IMR-90 (cell line): ENCODE measurements around the gene RABGGTA. TPM values are rescaled to one million over a fixed set of nuclear protein-coding genes. Genes with fewer than 3 reads are reported as not detected.
A peak's percentile ranks its signal among the peaks of the same experiment; 100 is the strongest.

Source experiments
- ATAC-seq: fragments of 200-7000 bp; cut with Tn5 transposase; 2 replicates; pipeline ENCODE4 v1.9.1; 2020; ENCODE audit warnings: low read depth, mild to moderate bottlenecking, moderate library complexity
- BruUV-seq: library from RNA; stranded (reverse); fragments of 400-500 nt; replicated peaks from 2 replicates; lab custom pipeline; 2021; lab: Mats Ljungman, UMichigan
- CTCF ChIA-PET: fragments of 300-600 bp; formaldehyde crosslinking; extraction: SDS; loops from one replicate; lab custom pipeline; 2021; ENCODE audit warnings: antibody characterized with exemption; lab: Yijun Ruan, JAX
- POLR2A ChIA-PET: fragments of 300-600 bp; sonication (Branson Sonifier 250); formaldehyde crosslinking; loops from one replicate; lab custom pipeline; 2022; ENCODE audit warnings: antibody characterized with exemption; ENCODE audit not compliant: unreplicated experiment; lab: Charles Lee
- DNase-seq: peaks from one replicate; pipeline ENCODE4 v3.0.0; 2013
- H2AFZ ChIP-seq: replicated peaks from 2 replicates; pipeline ENCODE3; 2013; ENCODE audit warnings: low read length, mild to moderate bottlenecking; ENCODE audit not compliant: poor library complexity
- H2AK5ac ChIP-seq: 2 replicates; pipeline ENCODE4 v1.6.1; 2013; ENCODE audit warnings: low read depth, low read length, inconsistent platforms
- H2AK9ac ChIP-seq: replicated peaks from 2 replicates; pipeline ENCODE3; 2013; ENCODE audit warnings: mild to moderate bottlenecking, low read depth, low read length, moderate library complexity; ENCODE audit not compliant: poor library complexity
- H2BK120ac ChIP-seq: 2 replicates; pipeline ENCODE4 v1.6.1; 2013; ENCODE audit warnings: low read depth, low read length, inconsistent platforms
- H2BK15ac ChIP-seq: 3 replicates; pipeline ENCODE4 v1.6.1; 2013; ENCODE audit warnings: low read depth, low read length, inconsistent platforms
- H2BK20ac ChIP-seq: 2 replicates; pipeline ENCODE4 v1.6.1; 2013; ENCODE audit warnings: low read depth, mild to moderate bottlenecking, inconsistent platforms, low read length, moderate library complexity
- H2BK5ac ChIP-seq: 2 replicates; pipeline ENCODE4 v1.6.1; 2013; ENCODE audit warnings: mild to moderate bottlenecking, low read depth, low read length, inconsistent platforms; ENCODE audit not compliant: poor library complexity, severe bottlenecking
- H3K14ac ChIP-seq: replicated peaks from 2 replicates; pipeline ENCODE4 v1.6.1; 2013; ENCODE audit warnings: low read depth, low read length, inconsistent platforms
- H3K18ac ChIP-seq: 2 replicates; pipeline ENCODE4 v1.6.1; 2013; ENCODE audit warnings: low read depth, low read length, control low read depth
- H3K23ac ChIP-seq: 2 replicates; pipeline ENCODE4 v1.6.1; 2013; ENCODE audit warnings: low read depth, low read length, inconsistent platforms
- H3K27ac ChIP-seq: 2 replicates; pipeline ENCODE4 v1.5.1; 2013; ENCODE audit warnings: mild to moderate bottlenecking, control low read depth, low read length; ENCODE audit not compliant: insufficient read depth
- H3K27me3 ChIP-seq: 2 replicates; pipeline ENCODE4 v1.6.1; 2013; ENCODE audit warnings: low read length; ENCODE audit not compliant: control insufficient read depth, insufficient read depth
- H3K36me3 ChIP-seq: 2 replicates; pipeline ENCODE4 v1.6.1; 2013; ENCODE audit warnings: low read length, mixed read lengths; ENCODE audit not compliant: control insufficient read depth, insufficient read depth
- H3K4ac ChIP-seq: 2 replicates; pipeline ENCODE4 v1.6.1; 2013; ENCODE audit warnings: low read depth, low read length, inconsistent platforms
- H3K4me1 ChIP-seq: 2 replicates; pipeline ENCODE4 v1.6.1; 2013; ENCODE audit warnings: low read length, mixed read lengths; ENCODE audit not compliant: control insufficient read depth, insufficient read depth
- H3K4me2 ChIP-seq: 2 replicates; pipeline ENCODE4 v1.6.1; 2013; ENCODE audit warnings: low read depth, mild to moderate bottlenecking, control low read depth, low read length, moderate library complexity
- H3K4me3 ChIP-seq: 2 replicates; pipeline ENCODE4 v1.5.1; 2013; ENCODE audit warnings: low read depth, mild to moderate bottlenecking, control low read depth, low read length, moderate library complexity; ENCODE audit not compliant: insufficient read depth
- H3K56ac ChIP-seq: 2 replicates; pipeline ENCODE4 v1.6.1; 2013; ENCODE audit warnings: low read length, inconsistent platforms; ENCODE audit not compliant: insufficient read depth; ENCODE audit errors: extremely low read depth
- H3K79me1 ChIP-seq, 2 experiments: 2 replicates each; pipeline ENCODE4 v1.6.1; 2013; ENCODE audit warnings: low read length in 2 of 2, inconsistent platforms in 1 of 2, low read depth in 1 of 2
- H3K9ac ChIP-seq: 2 replicates; pipeline ENCODE4 v1.6.1; 2013; ENCODE audit warnings: low read depth, low read length, control low read depth
- H3K9me1 ChIP-seq: 2 replicates; pipeline ENCODE4 v1.6.1; 2013; ENCODE audit warnings: low read length, inconsistent platforms; ENCODE audit not compliant: insufficient read depth
- H3K9me3 ChIP-seq: 2 replicates; pipeline ENCODE4 v1.6.1; 2013; ENCODE audit warnings: low read length; ENCODE audit not compliant: control insufficient read depth, insufficient read depth
- H4K20me1 ChIP-seq: 2 replicates; pipeline ENCODE4 v1.6.1; 2013; ENCODE audit warnings: low read length, inconsistent platforms; ENCODE audit not compliant: insufficient read depth
- H4K5ac ChIP-seq: 2 replicates; pipeline ENCODE4 v1.6.1; 2013; ENCODE audit warnings: mild to moderate bottlenecking, low read depth, low read length, control low read depth
- H4K8ac ChIP-seq, 2 experiments: 2 replicates each; pipeline ENCODE4 v1.6.1; 2013; ENCODE audit warnings: low read depth in 2 of 2, low read length in 2 of 2, control low read depth in 1 of 2, inconsistent platforms in 1 of 2
- H4K91ac ChIP-seq: 2 replicates; pipeline ENCODE4 v1.6.1; 2013; ENCODE audit warnings: low read depth, low read length, inconsistent platforms; ENCODE audit not compliant: insufficient read depth
- BHLHE40 ChIP-seq: fragments of 150-350 bp; IDR thresholded peaks from 2 replicates; pipeline ENCODE4 v1.6.1; 2016; ENCODE audit warnings: mild to moderate bottlenecking, low read depth, low read length
- CEBPB ChIP-seq: IDR thresholded peaks from 2 replicates; pipeline ENCODE4 v1.6.1; 2012; ENCODE audit warnings: low read depth, low read length, improper control_type of control experiment
- CHD1 ChIP-seq: IDR thresholded peaks from 2 replicates; pipeline ENCODE4 v1.6.1; 2012; ENCODE audit warnings: low read depth, low read length, improper control_type of control experiment
- CTCF ChIP-seq: conservative IDR thresholded peaks from 2 replicates; pipeline ENCODE4 v1.5.1; 2012; ENCODE audit warnings: mild to moderate bottlenecking, low read depth, low read length, improper control_type of control experiment
- FOS ChIP-seq: fragments of 150-350 bp; IDR thresholded peaks from 2 replicates; pipeline ENCODE4 v1.6.1; 2016; ENCODE audit warnings: low read depth, low read length
- MAFK ChIP-seq: IDR thresholded peaks from 2 replicates; pipeline ENCODE4 v1.6.1; 2012; ENCODE audit warnings: low read depth, low read length, improper control_type of control experiment
- MAZ ChIP-seq: IDR thresholded peaks from 2 replicates; pipeline ENCODE4 v1.6.1; 2012; ENCODE audit warnings: low read depth, mild to moderate bottlenecking, low read length, improper control_type of control experiment, moderate library complexity, borderline replicate concordance
- MXI1 ChIP-seq: IDR thresholded peaks from 2 replicates; pipeline ENCODE4 v1.6.1; 2012; ENCODE audit warnings: low read depth, mild to moderate bottlenecking, low read length, moderate library complexity, borderline replicate concordance
- NFE2L2 ChIP-seq: fragments of 150-350 bp; IDR thresholded peaks from 2 replicates; pipeline ENCODE4 v1.6.1; 2016; ENCODE audit warnings: low read depth, mild to moderate bottlenecking, low read length
- POLR2A ChIP-seq: IDR thresholded peaks from 2 replicates; pipeline ENCODE4 v1.6.1; 2012; ENCODE audit warnings: mild to moderate bottlenecking, low read depth, low read length
- RAD21 ChIP-seq: IDR thresholded peaks from 2 replicates; pipeline ENCODE4 v1.6.1; 2012; ENCODE audit warnings: low read length, improper control_type of control experiment
- RCOR1 ChIP-seq: IDR thresholded peaks from 2 replicates; pipeline ENCODE4 v1.6.1; 2012; ENCODE audit warnings: mild to moderate bottlenecking, low read length, improper control_type of control experiment; ENCODE audit not compliant: insufficient replicate concordance
- SMC3 ChIP-seq: fragments of 150-350 bp; IDR thresholded peaks from 2 replicates; pipeline ENCODE4 v1.6.1; 2016; ENCODE audit warnings: low read depth, mild to moderate bottlenecking, antibody characterized with exemption, low read length, moderate library complexity
- USF2 ChIP-seq: fragments of 150-350 bp; IDR thresholded peaks from 2 replicates; pipeline ENCODE4 v1.6.1; 2017; ENCODE audit warnings: mild to moderate bottlenecking, antibody characterized with exemption, low read length, low read depth
- WGBS, 2 experiments: methylation state at CpG; one replicate each; pipeline versions ENCODE4 v1.1.5 to v1.1.7; 2013; ENCODE audit warnings: missing lambda C conversion rate in 2 of 2; ENCODE audit not compliant: insufficient read length in 1 of 2; ENCODE audit errors: extremely low coverage in 2 of 2; 5-methylcytosine and 5-hydroxymethylcytosine counted together
- dilution Hi-C: fragments of 300-500 bp; cut with HindIII; formaldehyde crosslinking; loops from one replicate; pipeline ENCODE4 v1.14.3; 2018; ENCODE audit warnings: low sequenced_read_pairs; ENCODE audit not compliant: unreplicated experiment
- in situ Hi-C: fragments of 300-500 bp; cut with MboI; formaldehyde crosslinking; loops from 3 replicates; pipeline ENCODE4 v1.14.3; 2019; ENCODE audit warnings: low sequenced_read_pairs, inconsistent platforms, mixed read lengths
- intact Hi-C: fragments of 100-400 bp; cut with micrococcal nuclease; formaldehyde crosslinking; loops from 2 replicates; pipeline ENCODE4 v1.10.0; 2022
- polyA plus RNA-seq, 3 experiments: library from polyadenylated mRNA; depleted of rRNA; stranded (reverse); fragments of >200 nt; gene quantifications; 2 replicates each; pipeline ENCODE4 v1.2.3, GENCODE V29; 2012; ENCODE audit warnings: low replicate concordance in 1 of 3
- total RNA-seq: library from RNA; depleted of rRNA; stranded (reverse); fragments of >200 nt; gene quantifications from 2 replicates; pipeline ENCODE4 v1.2.3, GENCODE V29; 2012
- TF ChIP-seq, protein P1 (sequence below): fragments of 150-350 bp; IDR thresholded peaks from 2 replicates; pipeline ENCODE4 v1.6.1; 2016; ENCODE audit warnings: low read depth, mild to moderate bottlenecking, low read length, moderate library complexity, borderline replicate concordance

The RABGGTA gene
- total and polyA plus RNA-seq, 2 of the 4 experiments (the other 2 are of a cell fraction) = 25.6 to 55.6 TPM

DNA sequence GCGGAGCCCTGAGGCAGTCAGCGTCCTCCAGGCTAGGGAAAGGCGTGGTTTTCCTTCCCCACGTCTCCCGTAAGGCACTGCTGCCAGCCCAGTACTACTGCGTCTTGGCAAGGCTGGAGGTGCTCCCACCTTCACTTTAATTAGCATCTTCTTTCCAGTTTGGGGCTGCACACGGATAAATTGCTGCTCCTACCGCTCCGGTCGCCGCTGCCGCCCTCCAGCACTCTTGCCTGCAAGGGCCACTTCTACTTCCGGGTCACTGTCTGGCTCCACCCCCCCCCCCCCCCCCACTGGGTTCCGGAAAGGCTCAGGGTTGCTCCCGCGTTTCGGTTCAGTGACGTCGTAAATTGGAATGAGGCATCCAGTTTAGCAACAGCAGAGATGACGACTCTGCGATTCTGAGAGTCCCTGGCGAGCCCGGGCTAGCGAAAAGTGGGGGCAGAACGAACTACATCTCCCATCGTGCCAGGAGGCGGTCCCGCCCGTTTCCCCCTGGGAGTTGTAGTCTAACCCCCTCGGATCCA lies 39.2 kb downstream of the RABGGTA start, which contains the start of gene NEDD8:
TSS of gene NEDD8 (minus strand) at position 247 of the 524 bp plus-strand sequence. CDS start at position 147, 100 bp downstream.
- dilution Hi-C loops = no loop called here
- peak; percentile 91 for ATAC-seq
- TF ChIP-seq USF2 = no peak
- peak; percentile 92 for TF ChIP-seq CEBPB
- TF ChIP-seq CTCF = no peak
- TF ChIP-seq MXI1 = peak; percentile 9; the same call in 1 of the 2 replicates
- TF ChIP-seq, protein P1, sequence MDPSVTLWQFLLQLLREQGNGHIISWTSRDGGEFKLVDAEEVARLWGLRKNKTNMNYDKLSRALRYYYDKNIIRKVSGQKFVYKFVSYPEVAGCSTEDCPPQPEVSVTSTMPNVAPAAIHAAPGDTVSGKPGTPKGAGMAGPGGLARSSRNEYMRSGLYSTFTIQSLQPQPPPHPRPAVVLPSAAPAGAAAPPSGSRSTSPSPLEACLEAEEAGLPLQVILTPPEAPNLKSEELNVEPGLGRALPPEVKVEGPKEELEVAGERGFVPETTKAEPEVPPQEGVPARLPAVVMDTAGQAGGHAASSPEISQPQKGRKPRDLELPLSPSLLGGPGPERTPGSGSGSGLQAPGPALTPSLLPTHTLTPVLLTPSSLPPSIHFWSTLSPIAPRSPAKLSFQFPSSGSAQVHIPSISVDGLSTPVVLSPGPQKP = no peak
- TF ChIP-seq SMC3 = no peak
- TF ChIP-seq NFE2L2 = no peak
- TF ChIP-seq POLR2A = peak; percentile 17; the same call in 1 of the 2 replicates
- TF ChIP-seq RAD21 = no peak
- no peak for TF ChIP-seq RCOR1
- no peak for TF ChIP-seq CHD1
- TF ChIP-seq FOS = no peak
- TF ChIP-seq MAFK = peak; percentile 49; the same call in 1 of the 2 replicates
- TF ChIP-seq MAZ = peak; percentile 54; the same call in 1 of the 2 replicates
- TF ChIP-seq BHLHE40 = no peak

More for the DNA sequence above, 39.2 kb downstream of the RABGGTA start, which contains the start of gene NEDD8:
- BruUV-seq = no TSS peak
- peak within 1 kb of the TSS; percentile 91 for H3K27ac ChIP-seq
- H3K14ac ChIP-seq = peak within 1 kb of the TSS; percentile 99
- H4K5ac ChIP-seq = peak within 1 kb of the TSS; percentile 92
- H3K9me1 ChIP-seq = peaks cover 15% of the 10 kb centered on the region
- ChIA-PET CTCF (no interaction called here), POLR2A (no interaction called here)
- peak within 1 kb of the TSS; percentile 99 for H2AK9ac ChIP-seq
- in situ Hi-C loops = loop anchor here (10.0 kb wide), 1 partner anchor 203 kb away; no protein-coding TSS in a partner anchor
- DNase-seq = peak; percentile 97
- peak within 1 kb of the TSS; percentile 92 for H2BK5ac ChIP-seq
- H3K9ac ChIP-seq = peak within 1 kb of the TSS; percentile 91
- peak within 1 kb of the TSS; percentile 100 for H2AFZ ChIP-seq
- H4K20me1 ChIP-seq = no peaks in the 10 kb centered on the region
- intact Hi-C loops = loop anchor here (1.0 kb wide), 1 partner anchor 16 kb away; the partner anchor contains the start of gene MDP1
- H2BK15ac ChIP-seq = peak within 1 kb of the TSS; percentile 79
- H3K4ac ChIP-seq = peak within 1 kb of the TSS; percentile 98
- H4K8ac ChIP-seq = peak within 1 kb of the TSS; percentile 98 to 100
- H4K91ac ChIP-seq = peak within 1 kb of the TSS; percentile 97
- peak within 1 kb of the TSS; percentile 96 for H2BK120ac ChIP-seq
- peak within 1 kb of the TSS; percentile 98 for H3K23ac ChIP-seq
- H3K4me1 ChIP-seq = peaks cover 8% of the 10 kb centered on the region
- no peaks in the 10 kb centered on the region for H3K27me3 ChIP-seq
- H3K79me1 ChIP-seq = peaks cover 47 to 81% of the 10 kb centered on the region in 2 experiments
- H3K4me2 ChIP-seq = peak within 1 kb of the TSS; percentile 98
- peak within 1 kb of the TSS; percentile 56 for H3K4me3 ChIP-seq
- H3K36me3 ChIP-seq = peaks cover 16% of the 10 kb centered on the region
- no peaks in the 10 kb centered on the region for H3K9me3 ChIP-seq
- 0% methylated on average over 19 of the region's 30 CpGs; no CpG with 5 or more reads in 1 of the 2 experiments for WGBS, 2 experiments
- H2BK20ac ChIP-seq = peak within 1 kb of the TSS; percentile 78; the same call in 1 of the 2 replicates
- peak within 1 kb of the TSS; percentile 67 for H3K18ac ChIP-seq
- peak within 1 kb of the TSS; percentile 97 for H3K56ac ChIP-seq
- peak within 1 kb of the TSS; percentile 97 for H2AK5ac ChIP-seq
